ENCODE data around the gene TBX10. TPM values are rescaled to one million over a fixed set of nuclear protein-coding genes. Genes with fewer than 3 reads are reported as not detected.

The TBX10 gene
- total RNA-seq, 1 experiment from 2014 or later: not detected

- CTCF ChIA-PET: interaction anchor here (1.0 to 1.7 kb wide), 9 partner anchors 8 to 178 kb away, joined by 3 to 14 read pairs (median 5); partner anchors contain the start of gene NUDT8
- POLR2A ChIA-PET: no interaction called here
- no peak overlapping the region for H3K4me3 ChIP-seq (replicated peaks in 1 of 2; ENCODE audit: low read depth in 1 of 2, low read length in 2 of 2)
- peaks cover 10% of the 10 kb centered on the region; the same call in 1 of the 2 replicates for H3K79me2 ChIP-seq (ENCODE audit: insufficient read depth, low read length)
- H3K9ac ChIP-seq (ENCODE audit: low read length): no peak overlapping the region
- no peaks in the 10 kb centered on the region for H3K27me3 ChIP-seq (ENCODE audit: insufficient read depth, low read length)
- no peak for TF ChIP-seq ZFX (IDR thresholded peaks at IDR 0.05)
- no peak for TF ChIP-seq SRF (IDR thresholded peaks at IDR 0.05; ENCODE audit: low read depth)
- H3K4me2 ChIP-seq (ENCODE audit: low read length): peak overlapping the region; percentile 48
- DNase-seq (ENCODE audit: low read depth, low spot score) (no peak), ATAC-seq (no peak)
- no TSS peak for BruUV-seq (replicated peaks)
- H3K36me3 ChIP-seq (ENCODE audit: control insufficient read depth in 1 of 2, insufficient read depth in 2 of 2, low read length in 2 of 2): peaks cover 19% of the 10 kb centered on the region in 2 experiments; a peak in 3 of 4 replicates
- peaks cover 2 to 13% of the 10 kb centered on the region in 2 experiments; a peak in 2 of 4 replicates for H3K4me1 ChIP-seq (ENCODE audit: control insufficient read depth in 1 of 2, insufficient read depth in 2 of 2, low read length in 2 of 2)
- H2AFZ ChIP-seq (ENCODE audit: low read depth, low read length, poor library complexity, severe bottlenecking): no peak overlapping the region
- H3K9me2 ChIP-seq (ENCODE audit: insufficient read depth): no peaks in the 10 kb centered on the region
- no peaks in the 10 kb centered on the region for H3K9me3 ChIP-seq (ENCODE audit: control insufficient read depth in 1 of 2, insufficient read depth in 1 of 2, low read depth in 1 of 2, low read length in 2 of 2)
- H3K27ac ChIP-seq (ENCODE audit: low read depth, low read length): no peak overlapping the region; the same call in 1 of the 2 replicates
- no peaks in the 10 kb centered on the region for H4K20me1 ChIP-seq (ENCODE audit: insufficient read depth)
- intact Hi-C loops (cut with micrococcal nuclease): no loop called here
- RAD21 ChIA-PET (ENCODE audit: low non-redundant PET in 1 of 2, low total read pairs in 2 of 2, uncharacterized antibody in 2 of 2, unreplicated experiment in 2 of 2): interaction anchor here (0.9 to 1.1 kb wide), 2 partner anchors 41 to 46 kb away, joined by 3 read pairs; no protein-coding TSS in a partner anchor
Measured at GRCh38 chr11:67613313-67613959, 26.1 kb downstream of the TBX10 start.

DNA sequence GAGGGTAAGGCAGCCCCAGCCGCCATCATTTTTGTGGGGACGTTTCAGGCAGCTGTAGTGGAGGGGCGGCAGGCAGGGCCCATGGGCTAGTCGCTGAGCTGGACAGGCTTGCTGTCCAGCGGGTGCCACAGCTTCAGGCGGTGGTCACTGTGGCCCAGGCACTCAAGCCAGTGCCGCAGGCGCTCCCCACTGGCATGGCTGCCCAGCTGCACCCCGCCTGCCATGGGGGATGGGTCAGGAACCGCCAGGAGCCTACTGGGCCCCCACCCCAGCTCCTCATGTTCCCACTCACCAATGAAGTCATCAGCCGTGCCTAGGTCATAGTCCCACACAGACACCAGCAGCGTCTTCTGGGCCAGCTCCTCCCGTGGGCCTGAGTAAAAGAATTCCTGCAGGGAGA lies 26.8 kb downstream of the TBX10 start:
- Histone ChIP-seq H4K20me1 (ENCODE audit: insufficient read depth) (no peaks in the 10 kb centered on the region), H3K9me2 (ENCODE audit: insufficient read depth) (no peaks in the 10 kb centered on the region), H3K79me2 (ENCODE audit: insufficient read depth, low read length) (peaks cover 17% of the 10 kb centered on the region), H3K27me3 (ENCODE audit: insufficient read depth, low read length) (no peaks in the 10 kb centered on the region), H3K4me3 (replicated peaks in 1 of 2; ENCODE audit: low read depth in 1 of 2, low read length in 2 of 2) (no peak overlapping the region), H3K4me2 (ENCODE audit: low read length) (no peak overlapping the region), H2AFZ (ENCODE audit: low read depth, low read length, poor library complexity, severe bottlenecking) (no peak overlapping the region), H3K9ac (ENCODE audit: low read length) (no peak overlapping the region), H3K27ac (ENCODE audit: low read depth, low read length) (no peak overlapping the region), H3K4me1 (ENCODE audit: control insufficient read depth in 1 of 2, insufficient read depth in 2 of 2, low read length in 2 of 2) (peaks cover 5 to 20% of the 10 kb centered on the region in 2 experiments), H3K9me3 (ENCODE audit: control insufficient read depth in 1 of 2, insufficient read depth in 1 of 2, low read depth in 1 of 2, low read length in 2 of 2) (no peaks in the 10 kb centered on the region), H3K36me3 (ENCODE audit: control insufficient read depth in 1 of 2, insufficient read depth in 2 of 2, low read length in 2 of 2) (peaks cover 19 to 21% of the 10 kb centered on the region in 2 experiments; a peak in 3 of 4 replicates)
- RAD21 ChIA-PET (ENCODE audit: low non-redundant PET in 1 of 2, low total read pairs in 2 of 2, uncharacterized antibody in 2 of 2, unreplicated experiment in 2 of 2): no interaction called here
- POLR2A ChIA-PET: no interaction called here
- intact Hi-C loops (cut with micrococcal nuclease): no loop called here
- DNase-seq (ENCODE audit: low read depth, low spot score) (no peak), ATAC-seq (no peak)
- BruUV-seq (replicated peaks): no TSS peak
- CTCF ChIA-PET: no interaction called here
- TF ChIP-seq EZH2 (IDR thresholded peaks at IDR 0.05) (no peak), SP1 (IDR thresholded peaks at IDR 0.05; ENCODE audit: low read depth) (no peak), MAX (IDR thresholded peaks at IDR 0.05) (no peak), JUND (IDR thresholded peaks at IDR 0.05) (no peak), FOSL1 (IDR thresholded peaks at IDR 0.05; ENCODE audit: low read depth) (no peak), SRF (IDR thresholded peaks at IDR 0.05; ENCODE audit: low read depth) (no peak), EZH2phosphoT487 (IDR thresholded peaks at IDR 0.05; ENCODE audit: borderline replicate concordance) (no peak), YY1 (IDR thresholded peaks at IDR 0.05; ENCODE audit: extremely low read depth, insufficient replicate concordance, low read depth, low read length) (no peak), EGR1 (IDR thresholded peaks at IDR 0.05; ENCODE audit: low read depth) (no peak), CEBPB (IDR thresholded peaks at IDR 0.05; ENCODE audit: low read depth) (no peak), SIN3A (IDR thresholded peaks at IDR 0.05; ENCODE audit: low read depth) (no peak), RAD21 (IDR thresholded peaks at IDR 0.05; ENCODE audit: low read depth) (no peak), TCF7L2 (IDR thresholded peaks at IDR 0.05; ENCODE audit: borderline replicate concordance, extremely low read depth, insufficient read depth, insufficient read length) (no peak), ELF1 (IDR thresholded peaks at IDR 0.05; ENCODE audit: borderline replicate concordance, low read depth) (no peak), POLR2A (IDR thresholded peaks at IDR 0.05; ENCODE audit: borderline replicate concordance, extremely low read depth, insufficient read depth, insufficient read length) (no peak), ATF3 (IDR thresholded peaks at IDR 0.05) (no peak), POLR2AphosphoS5 (IDR thresholded peaks at IDR 0.05; ENCODE audit: low read depth, low read length) (no peak)
- TF ChIP-seq, protein P1, sequence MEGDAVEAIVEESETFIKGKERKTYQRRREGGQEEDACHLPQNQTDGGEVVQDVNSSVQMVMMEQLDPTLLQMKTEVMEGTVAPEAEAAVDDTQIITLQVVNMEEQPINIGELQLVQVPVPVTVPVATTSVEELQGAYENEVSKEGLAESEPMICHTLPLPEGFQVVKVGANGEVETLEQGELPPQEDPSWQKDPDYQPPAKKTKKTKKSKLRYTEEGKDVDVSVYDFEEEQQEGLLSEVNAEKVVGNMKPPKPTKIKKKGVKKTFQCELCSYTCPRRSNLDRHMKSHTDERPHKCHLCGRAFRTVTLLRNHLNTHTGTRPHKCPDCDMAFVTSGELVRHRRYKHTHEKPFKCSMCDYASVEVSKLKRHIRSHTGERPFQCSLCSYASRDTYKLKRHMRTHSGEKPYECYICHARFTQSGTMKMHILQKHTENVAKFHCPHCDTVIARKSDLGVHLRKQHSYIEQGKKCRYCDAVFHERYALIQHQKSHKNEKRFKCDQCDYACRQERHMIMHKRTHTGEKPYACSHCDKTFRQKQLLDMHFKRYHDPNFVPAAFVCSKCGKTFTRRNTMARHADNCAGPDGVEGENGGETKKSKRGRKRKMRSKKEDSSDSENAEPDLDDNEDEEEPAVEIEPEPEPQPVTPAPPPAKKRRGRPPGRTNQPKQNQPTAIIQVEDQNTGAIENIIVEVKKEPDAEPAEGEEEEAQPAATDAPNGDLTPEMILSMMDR (IDR thresholded peaks at IDR 0.05 in 2 of 3, conservative IDR thresholded peaks at IDR 0.05 in 1 of 3; ENCODE audit: borderline replicate concordance in 1 of 3, insufficient read depth in 1 of 3, low read depth in 2 of 3, low read length in 2 of 3): no peak

All from HCT116 (cell line).